ENCODE data around the gene RNLS.

GRCh38 chr10:88315755-88316154 is 267.4 kb downstream of the RNLS start:
- no peak for TF ChIP-seq ZFP30 (CRISPR knock-in tag; IDR thresholded peaks at IDR 0.05)
- TF ChIP-seq ZC3H10 (CRISPR knock-in tag; IDR thresholded peaks at IDR 0.05) = no peak
- TF ChIP-seq ESRRG (CRISPR knock-in tag; IDR thresholded peaks at IDR 0.05) = no peak
- no peak for TF ChIP-seq PATZ1 (CRISPR knock-in tag; IDR thresholded peaks at IDR 0.05; ENCODE audit: borderline replicate concordance)
- TF ChIP-seq ZFP3 (CRISPR knock-in tag; IDR thresholded peaks at IDR 0.05) = no peak
- TF ChIP-seq TOX (CRISPR knock-in tag; IDR thresholded peaks at IDR 0.05; ENCODE audit: borderline replicate concordance) = no peak
- no peak for TF ChIP-seq TCF4 (CRISPR knock-in tag; IDR thresholded peaks at IDR 0.05; ENCODE audit: borderline replicate concordance)
- TF ChIP-seq, protein P1, sequence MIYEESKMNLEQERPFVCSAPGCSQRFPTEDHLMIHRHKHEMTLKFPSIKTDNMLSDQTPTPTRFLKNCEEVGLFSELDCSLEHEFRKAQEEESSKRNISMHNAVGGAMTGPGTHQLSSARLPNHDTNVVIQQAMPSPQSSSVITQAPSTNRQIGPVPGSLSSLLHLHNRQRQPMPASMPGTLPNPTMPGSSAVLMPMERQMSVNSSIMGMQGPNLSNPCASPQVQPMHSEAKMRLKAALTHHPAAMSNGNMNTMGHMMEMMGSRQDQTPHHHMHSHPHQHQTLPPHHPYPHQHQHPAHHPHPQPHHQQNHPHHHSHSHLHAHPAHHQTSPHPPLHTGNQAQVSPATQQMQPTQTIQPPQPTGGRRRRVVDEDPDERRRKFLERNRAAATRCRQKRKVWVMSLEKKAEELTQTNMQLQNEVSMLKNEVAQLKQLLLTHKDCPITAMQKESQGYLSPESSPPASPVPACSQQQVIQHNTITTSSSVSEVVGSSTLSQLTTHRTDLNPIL (CRISPR knock-in tag; IDR thresholded peaks at IDR 0.05; ENCODE audit: low read depth) = no peak
- TF ChIP-seq SNAI2 (CRISPR knock-in tag; IDR thresholded peaks at IDR 0.05) = no peak
- TF ChIP-seq RARB (CRISPR knock-in tag; IDR thresholded peaks at IDR 0.05) = no peak
- TF ChIP-seq BACH2 (CRISPR knock-in tag; IDR thresholded peaks at IDR 0.05; ENCODE audit: borderline replicate concordance) = no peak

Data from SK-N-SH treated with all-trans-retinoic acid at 6 μM for 48 hours (cell line).